ENCODE measurements around the gene HMGXB3. TPM values are rescaled to one million over a fixed set of nuclear protein-coding genes. Genes with fewer than 3 reads are reported as not detected.
A peak's percentile ranks its signal among the peaks of the same experiment; 100 is the strongest.
"Not testable (repeated sequence)": the region's sequence is repeated elsewhere in the genome, so short reads cannot be mapped to it uniquely, and the experiment has no call there.

Gene HMGXB3
- total and polyA plus RNA-seq, 4 donors, result 2.7 to 22.9 (median 11.0) TPM

DNA sequence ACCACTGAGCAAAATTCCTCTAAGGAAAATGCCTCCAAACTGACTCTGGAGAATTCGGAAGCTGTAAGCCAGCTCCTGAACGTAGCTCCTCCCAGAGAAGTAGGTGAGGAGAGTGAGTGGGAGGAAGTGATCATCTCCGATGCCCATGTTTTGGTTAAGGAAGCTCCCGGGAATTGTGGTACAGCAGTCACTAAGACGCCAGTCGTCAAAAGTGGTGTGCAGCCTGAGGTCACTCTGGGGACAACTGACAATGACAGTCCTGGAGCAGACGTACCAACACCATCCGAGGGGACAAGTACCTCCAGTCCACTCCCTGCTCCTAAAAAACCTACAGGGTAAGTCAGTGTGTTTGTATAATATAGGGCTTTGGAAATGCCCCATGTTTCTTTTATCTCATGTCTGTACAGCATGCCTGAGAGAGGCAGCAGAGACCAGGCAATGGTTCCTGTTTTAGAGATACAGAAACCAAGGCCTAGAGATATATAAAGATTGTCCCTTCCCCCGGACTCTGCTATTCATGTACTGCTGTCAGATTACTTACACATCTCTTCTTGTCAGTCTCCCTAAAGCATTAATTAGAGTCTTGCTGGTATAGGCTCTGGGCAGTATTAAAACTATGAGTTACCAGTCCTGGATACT, 23.9 kb downstream of the HMGXB3 start:
- 85% methylated on average over 9 of the region's 9 CpGs for WGBS
- no peaks in the 10 kb centered on the region for H3K4me1 ChIP-seq (ENCODE audit: control insufficient read depth in 4 of 4, insufficient read depth in 4 of 4, low read length in 3 of 4)
- no peak for TF ChIP-seq CTCF (IDR thresholded peaks at IDR 0.05; ENCODE audit: low read depth, low read length, missing input control)
- no peak for TF ChIP-seq FOXA2 (IDR thresholded peaks at IDR 0.05)
- no peak for TF ChIP-seq FOXA1 (IDR thresholded peaks at IDR 0.05)
- TF ChIP-seq, protein P1, sequence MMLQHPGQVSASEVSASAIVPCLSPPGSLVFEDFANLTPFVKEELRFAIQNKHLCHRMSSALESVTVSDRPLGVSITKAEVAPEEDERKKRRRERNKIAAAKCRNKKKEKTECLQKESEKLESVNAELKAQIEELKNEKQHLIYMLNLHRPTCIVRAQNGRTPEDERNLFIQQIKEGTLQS (IDR thresholded peaks at IDR 0.05), result no peak
- TF ChIP-seq MAX (IDR thresholded peaks at IDR 0.05), result no peak
- no peak for TF ChIP-seq SP1 (IDR thresholded peaks at IDR 0.05)
- TF ChIP-seq HNF4A (conservative IDR thresholded peaks at IDR 0.05), result no peak
- no peak for TF ChIP-seq TAF1 (conservative IDR thresholded peaks at IDR 0.05)
- no peak for TF ChIP-seq RXRA (IDR thresholded peaks at IDR 0.05)
- no peak for TF ChIP-seq RAD21 (IDR thresholded peaks at IDR 0.05)
- TF ChIP-seq YY1 (IDR thresholded peaks at IDR 0.05), result no peak
- no peak for TF ChIP-seq ZBTB33 (IDR thresholded peaks at IDR 0.05)
- no peak for TF ChIP-seq NR2F2 (IDR thresholded peaks at IDR 0.05)
- no peak for TF ChIP-seq HNF4G (IDR thresholded peaks at IDR 0.05)
- no peak for TF ChIP-seq EGR1 (IDR thresholded peaks at IDR 0.05; ENCODE audit: low read depth in 2 of 2)
- TF ChIP-seq GABPA (IDR thresholded peaks at IDR 0.05 in 1 of 2, conservative IDR thresholded peaks at IDR 0.05 in 1 of 2), result no peak
- no peak overlapping the region for H3K9ac ChIP-seq (ENCODE audit: low read depth in 1 of 2, low read length in 2 of 2)
- no peak for DNase-seq (ENCODE audit: low spot score)
- H3K9me3 ChIP-seq (ENCODE audit: control insufficient read depth in 4 of 4, low read length in 3 of 4), result no peaks in the 10 kb centered on the region
- H3K27ac ChIP-seq (ENCODE audit: low read depth in 1 of 2, low read length in 2 of 2), result no peak overlapping the region
- peaks cover 17 to 64% (median 43%) of the 10 kb centered on the region in 4 donors for H3K36me3 ChIP-seq (ENCODE audit: control insufficient read depth in 4 of 4, insufficient read depth in 3 of 4, low read depth in 1 of 4, low read length in 3 of 4)
- H3K4me3 ChIP-seq (ENCODE audit: low read depth in 1 of 3, low read length in 3 of 3), result no peak overlapping the region
- no peaks in the 10 kb centered on the region for H3K27me3 ChIP-seq (ENCODE audit: control insufficient read depth in 4 of 4, insufficient read depth in 4 of 4, low read length in 3 of 4)

DNA sequence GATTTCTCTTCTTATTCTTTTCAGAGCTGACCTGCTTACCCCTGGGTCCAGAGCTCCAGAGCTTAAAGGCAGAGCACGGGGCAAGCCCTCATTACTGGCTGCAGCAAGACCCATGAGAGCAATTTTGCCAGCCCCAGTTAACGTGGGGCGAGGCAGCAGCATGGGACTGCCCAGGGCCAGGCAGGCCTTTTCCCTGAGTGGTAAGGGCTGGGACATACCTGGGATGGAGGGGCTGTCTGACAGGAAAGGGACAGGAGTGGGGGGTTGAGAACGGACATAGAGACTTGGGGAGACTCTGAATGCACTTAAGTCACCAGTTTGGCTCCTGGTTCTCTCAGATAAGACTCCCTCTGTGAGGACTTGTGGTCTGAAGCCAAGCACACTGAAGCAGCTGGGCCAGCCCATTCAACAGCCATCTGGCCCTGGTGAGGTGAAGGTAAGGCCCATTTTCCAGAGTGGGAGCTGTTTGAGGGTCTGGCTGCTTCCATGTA, 26.2 kb downstream of the HMGXB3 start:
- peaks cover 16 to 56% (median 42%) of the 10 kb centered on the region in 4 donors for H3K36me3 ChIP-seq (ENCODE audit: control insufficient read depth in 4 of 4, insufficient read depth in 3 of 4, low read depth in 1 of 4, low read length in 3 of 4)
- no peaks in the 10 kb centered on the region for H3K4me1 ChIP-seq (ENCODE audit: control insufficient read depth in 4 of 4, insufficient read depth in 4 of 4, low read length in 3 of 4)
- H3K27me3 ChIP-seq (ENCODE audit: control insufficient read depth in 4 of 4, insufficient read depth in 4 of 4, low read length in 3 of 4), result no peaks in the 10 kb centered on the region
- no peak overlapping the region for H3K9ac ChIP-seq (ENCODE audit: low read depth in 1 of 2, low read length in 2 of 2)
- TF ChIP-seq FOXA2 (IDR thresholded peaks at IDR 0.05) (no peak), HNF4G (IDR thresholded peaks at IDR 0.05) (no peak), FOXA1 (IDR thresholded peaks at IDR 0.05) (no peak), MAX (IDR thresholded peaks at IDR 0.05) (no peak), TAF1 (conservative IDR thresholded peaks at IDR 0.05) (no peak), EGR1 (IDR thresholded peaks at IDR 0.05; ENCODE audit: low read depth in 2 of 2) (no peak), HNF4A (conservative IDR thresholded peaks at IDR 0.05) (no peak), REST (IDR thresholded peaks at IDR 0.05) (no peak)
- H3K9me3 ChIP-seq (ENCODE audit: control insufficient read depth in 4 of 4, low read length in 3 of 4), result no peaks in the 10 kb centered on the region
- H3K27ac ChIP-seq (ENCODE audit: low read depth in 1 of 2, low read length in 2 of 2), result no peak overlapping the region
- WGBS, result 94% methylated on average over 4 of the region's 4 CpGs
- no peak overlapping the region for H3K4me3 ChIP-seq (ENCODE audit: low read depth in 1 of 3, low read length in 3 of 3)
- peak; percentile 45 for DNase-seq (ENCODE audit: low spot score)

GRCh38 chr5:150028047-150028446, 27.5 kb downstream of the HMGXB3 start:
- H3K9me3 ChIP-seq (ENCODE audit: control insufficient read depth in 4 of 4, low read length in 3 of 4); DNase-seq (ENCODE audit: low spot score); H3K4me1 ChIP-seq (ENCODE audit: control insufficient read depth in 4 of 4, insufficient read depth in 4 of 4, low read length in 3 of 4); H3K27me3 ChIP-seq (ENCODE audit: control insufficient read depth in 4 of 4, insufficient read depth in 4 of 4, low read length in 3 of 4); H3K4me3 ChIP-seq (ENCODE audit: low read depth in 1 of 3, low read length in 3 of 3); H3K9ac ChIP-seq (ENCODE audit: low read depth in 1 of 2, low read length in 2 of 2); H3K27ac ChIP-seq (ENCODE audit: low read depth in 1 of 2, low read length in 2 of 2): not testable (repeated sequence)
- peaks cover 21 to 62% (median 53%) of the 10 kb centered on the region in 4 donors for H3K36me3 ChIP-seq (ENCODE audit: control insufficient read depth in 4 of 4, insufficient read depth in 3 of 4, low read depth in 1 of 4, low read length in 3 of 4)
- WGBS, result 90% methylated on average over 1 of the region's 1 CpG
